GM12801 (cell line): ENCODE data around the gene CAB39.

ENCODE experiments used
- TF ChIP-seq, protein P1 (sequence below): IDR thresholded peaks from one replicate; pipeline ENCODE4 v1.5.1; 2011; ENCODE audit warnings: control low read depth; ENCODE audit not compliant: insufficient read length; ENCODE audit errors: extremely low read depth

CAB39 gene

DNA sequence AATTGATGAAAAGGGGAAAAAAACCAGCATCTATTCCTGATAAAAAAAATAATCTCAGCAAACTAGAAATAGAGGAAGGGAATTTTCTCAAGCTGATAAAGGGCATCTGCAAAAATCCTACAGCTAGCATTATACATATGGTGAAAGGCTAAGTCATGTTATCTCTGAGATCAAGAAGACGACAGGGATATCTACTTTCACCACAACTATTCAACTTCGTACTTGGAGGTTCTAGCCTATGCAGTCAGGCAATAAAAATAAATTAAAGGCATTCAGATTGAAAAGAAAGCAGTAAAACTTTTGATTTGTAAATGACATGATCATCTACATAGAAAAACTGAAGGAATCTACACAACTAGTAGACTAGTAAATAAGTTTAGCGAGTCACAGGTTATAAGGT is 58.2 kb downstream of the CAB39 start:
- TF ChIP-seq, protein P1, sequence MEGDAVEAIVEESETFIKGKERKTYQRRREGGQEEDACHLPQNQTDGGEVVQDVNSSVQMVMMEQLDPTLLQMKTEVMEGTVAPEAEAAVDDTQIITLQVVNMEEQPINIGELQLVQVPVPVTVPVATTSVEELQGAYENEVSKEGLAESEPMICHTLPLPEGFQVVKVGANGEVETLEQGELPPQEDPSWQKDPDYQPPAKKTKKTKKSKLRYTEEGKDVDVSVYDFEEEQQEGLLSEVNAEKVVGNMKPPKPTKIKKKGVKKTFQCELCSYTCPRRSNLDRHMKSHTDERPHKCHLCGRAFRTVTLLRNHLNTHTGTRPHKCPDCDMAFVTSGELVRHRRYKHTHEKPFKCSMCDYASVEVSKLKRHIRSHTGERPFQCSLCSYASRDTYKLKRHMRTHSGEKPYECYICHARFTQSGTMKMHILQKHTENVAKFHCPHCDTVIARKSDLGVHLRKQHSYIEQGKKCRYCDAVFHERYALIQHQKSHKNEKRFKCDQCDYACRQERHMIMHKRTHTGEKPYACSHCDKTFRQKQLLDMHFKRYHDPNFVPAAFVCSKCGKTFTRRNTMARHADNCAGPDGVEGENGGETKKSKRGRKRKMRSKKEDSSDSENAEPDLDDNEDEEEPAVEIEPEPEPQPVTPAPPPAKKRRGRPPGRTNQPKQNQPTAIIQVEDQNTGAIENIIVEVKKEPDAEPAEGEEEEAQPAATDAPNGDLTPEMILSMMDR, result no peak

DNA sequence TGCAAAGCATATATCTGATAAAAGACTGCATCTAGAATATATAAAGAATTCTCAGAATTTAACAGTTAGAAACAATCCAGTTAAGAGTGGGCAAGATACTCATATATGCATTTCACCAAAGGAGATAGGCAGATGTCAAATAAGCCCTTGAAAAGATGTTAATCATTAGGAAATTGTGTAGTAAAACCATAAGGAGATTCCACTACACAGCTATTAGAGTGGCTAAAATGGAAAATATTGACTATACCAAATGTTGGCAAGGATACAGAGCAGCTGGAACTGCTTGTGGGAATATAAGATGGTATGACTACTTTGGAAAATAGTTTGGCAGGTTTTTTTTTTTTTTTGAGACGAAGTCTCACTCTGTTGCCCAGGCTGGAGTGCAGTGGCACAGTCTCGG is 59.5 kb downstream of the CAB39 start:
- TF ChIP-seq, protein P1, result no peak

DNA sequence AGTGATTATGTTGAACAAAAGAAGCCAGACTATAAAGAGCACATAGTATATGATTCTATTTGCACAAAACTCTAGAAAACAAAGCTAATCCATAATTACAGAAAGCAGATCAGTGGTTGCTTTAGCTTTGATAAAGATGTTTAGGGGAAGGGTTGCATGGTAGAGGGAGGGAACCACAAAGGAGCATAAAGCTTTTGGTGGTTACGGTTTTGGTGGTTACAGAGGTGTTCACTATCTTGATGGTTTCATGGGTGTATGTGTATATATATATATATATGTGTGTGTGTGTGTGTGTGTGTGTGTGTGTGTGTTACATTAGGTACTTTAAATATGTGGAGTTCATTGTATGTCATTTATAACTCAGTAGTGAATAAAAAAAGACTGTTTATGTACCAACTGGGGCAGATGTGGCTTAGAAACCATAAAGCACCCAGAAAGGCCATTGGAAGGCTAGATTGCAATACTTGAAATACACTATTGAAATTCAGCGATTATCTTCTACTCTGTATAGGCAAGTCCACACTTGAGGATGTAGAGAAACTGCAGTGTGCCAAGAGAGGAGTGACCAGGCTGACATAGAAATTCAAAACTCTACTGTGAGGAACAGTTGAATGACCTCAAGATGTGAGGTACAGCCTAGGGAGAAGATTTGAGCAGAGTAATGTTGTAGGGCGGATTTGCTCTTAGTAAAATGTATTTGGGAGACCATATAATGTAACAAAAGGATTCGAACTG is 60.6 kb downstream of the CAB39 start:
- TF ChIP-seq, protein P1, result no peak

DNA sequence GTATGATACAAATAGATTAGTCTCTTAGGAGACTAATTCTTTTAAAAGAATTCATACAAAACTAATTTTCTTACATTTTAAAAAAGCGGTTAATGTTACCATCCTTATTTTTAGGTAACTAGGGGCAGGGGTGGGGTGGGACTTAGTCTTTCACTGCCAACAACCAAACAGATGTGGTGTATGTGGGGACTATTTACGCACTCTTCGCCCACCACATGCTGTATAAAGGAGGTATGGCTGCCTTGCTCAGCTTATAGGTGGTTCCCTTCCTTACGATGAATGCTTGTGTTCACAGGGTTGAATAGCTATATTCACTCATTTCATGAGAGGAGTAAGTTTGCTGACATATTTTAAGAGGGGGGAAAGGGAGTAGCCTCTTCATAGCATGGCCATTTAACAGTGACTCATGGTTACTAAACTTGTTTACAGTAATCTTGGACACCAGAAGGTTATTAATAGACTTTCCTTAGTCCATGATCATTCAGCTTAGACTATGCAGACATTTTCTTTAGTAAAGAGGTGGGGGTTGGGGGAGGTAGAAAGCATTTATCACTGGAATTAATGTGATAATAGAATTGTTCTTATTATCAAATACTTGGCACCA is 61.8 kb downstream of the CAB39 start:
- TF ChIP-seq, protein P1, result no peak

DNA sequence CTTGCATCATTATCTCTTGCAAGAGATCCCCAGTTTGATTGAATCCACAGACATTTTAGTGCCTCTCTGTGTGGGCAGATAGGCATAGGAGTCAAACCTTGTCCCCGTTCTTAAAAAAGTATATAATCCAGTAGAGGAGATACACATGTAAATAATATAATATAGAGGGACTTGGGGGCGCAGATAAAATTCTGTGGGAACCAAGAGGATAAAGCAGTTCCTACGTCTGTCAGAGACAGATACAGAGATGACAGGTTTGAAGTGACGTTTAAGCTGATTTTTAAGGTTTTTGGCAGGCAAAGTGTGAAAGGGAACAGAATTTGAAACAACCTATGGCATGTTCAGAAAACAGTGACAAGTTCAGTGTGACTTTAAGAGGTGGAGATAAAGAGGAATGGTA is 63.1 kb downstream of the CAB39 start:
- TF ChIP-seq, protein P1, result no peak

DNA sequence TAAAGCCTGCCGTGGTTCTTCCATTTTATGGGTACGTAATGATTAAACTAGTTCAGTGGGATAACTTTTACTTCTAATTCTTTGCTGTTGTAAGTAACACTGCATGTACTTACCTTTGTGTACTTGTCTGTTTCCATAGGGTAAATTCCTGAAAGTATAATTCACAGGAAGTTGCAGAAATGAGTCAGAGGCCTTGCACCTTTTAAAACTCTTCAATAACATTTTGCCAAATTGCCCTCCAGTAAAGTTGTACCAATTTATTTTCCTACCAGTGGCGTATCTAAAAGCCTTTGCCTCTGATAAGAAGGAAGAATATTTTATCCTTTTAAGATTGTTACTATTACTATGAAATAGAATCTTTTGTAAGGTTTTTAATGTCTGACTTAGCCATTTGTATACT is 65.1 kb downstream of the CAB39 start:
- TF ChIP-seq, protein P1, result no peak

DNA sequence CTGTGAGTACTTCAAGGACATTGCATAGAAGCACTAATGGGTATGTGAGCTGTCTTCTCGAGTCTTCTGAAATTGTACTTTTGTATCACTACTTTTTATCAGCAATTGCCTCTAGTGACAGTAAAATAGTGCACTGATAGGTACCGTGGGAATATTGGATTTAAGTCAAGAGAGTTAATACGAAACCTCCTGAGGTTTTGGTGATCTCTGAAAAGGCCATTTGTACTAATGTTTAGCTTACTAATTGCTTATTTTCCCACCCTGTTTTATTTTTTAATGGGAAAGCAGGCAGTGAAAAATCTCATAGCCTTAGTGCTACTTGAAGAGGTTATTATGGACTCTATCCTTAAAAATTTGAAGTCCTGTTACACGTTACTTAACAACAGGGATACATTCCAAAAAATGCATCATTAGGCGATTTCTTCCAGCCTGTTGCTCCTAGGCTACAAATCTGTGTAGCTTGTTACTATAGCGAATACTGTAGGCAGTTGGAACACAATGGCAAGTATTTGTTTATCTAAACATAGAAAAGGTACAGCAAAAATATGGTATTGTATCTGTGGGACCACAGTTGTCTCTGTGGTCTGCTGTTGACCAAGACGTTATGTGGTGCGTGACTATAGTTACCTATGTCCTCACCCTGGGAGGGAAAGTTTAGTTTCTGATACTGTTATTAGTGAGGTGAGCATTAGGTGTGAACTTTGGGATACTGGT is 65.9 kb downstream of the CAB39 start:
- TF ChIP-seq, protein P1, result no peak
